NCI-H128 (cell line): ENCODE measurements around the gene RNF126.

Experiments
- DNase-seq: peaks from one replicate; lab custom pipeline; 2025; ENCODE audit not compliant: unreplicated experiment; lab: John Stamatoyannopoulos, UW

The RNF126 gene

DNA sequence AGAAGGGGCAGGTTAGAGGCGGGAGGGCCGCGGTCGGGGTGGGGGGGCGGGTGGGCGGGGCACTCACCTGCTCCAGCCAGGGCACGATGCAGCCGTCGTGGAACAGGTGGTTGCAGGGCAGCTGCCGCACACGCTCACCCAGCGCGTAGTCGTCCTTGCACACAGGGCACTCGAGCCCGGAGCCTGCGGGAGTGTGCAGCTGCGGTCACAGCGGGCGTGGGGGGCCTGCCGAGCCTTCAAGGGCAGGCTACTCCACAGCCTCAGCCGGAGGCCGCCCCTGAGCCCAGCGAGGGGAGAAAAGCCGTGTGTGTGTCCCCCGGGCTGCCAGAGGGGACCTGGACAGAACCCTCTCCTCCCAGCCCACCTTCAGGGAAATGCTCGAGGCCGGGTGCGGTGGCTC lies 14.7 kb downstream of the RNF126 start:
- no peak for DNase-seq

GRCh38 chr19:647566-648284 lies 15.3 kb downstream of the RNF126 start:
- no peak for DNase-seq

- no peak for DNase-seq
Measured at GRCh38 chr19:646779-647565, 16.0 kb downstream of the RNF126 start.

GRCh38 chr19:645912-646778 lies 16.9 kb downstream of the RNF126 start:
- DNase-seq, result no peak

- no peak for DNase-seq
Measured at GRCh38 chr19:644789-645188, 18.2 kb downstream of the RNF126 start.

- no peak for DNase-seq
Measured at GRCh38 chr19:644363-644762, 18.7 kb downstream of the RNF126 start.

DNA sequence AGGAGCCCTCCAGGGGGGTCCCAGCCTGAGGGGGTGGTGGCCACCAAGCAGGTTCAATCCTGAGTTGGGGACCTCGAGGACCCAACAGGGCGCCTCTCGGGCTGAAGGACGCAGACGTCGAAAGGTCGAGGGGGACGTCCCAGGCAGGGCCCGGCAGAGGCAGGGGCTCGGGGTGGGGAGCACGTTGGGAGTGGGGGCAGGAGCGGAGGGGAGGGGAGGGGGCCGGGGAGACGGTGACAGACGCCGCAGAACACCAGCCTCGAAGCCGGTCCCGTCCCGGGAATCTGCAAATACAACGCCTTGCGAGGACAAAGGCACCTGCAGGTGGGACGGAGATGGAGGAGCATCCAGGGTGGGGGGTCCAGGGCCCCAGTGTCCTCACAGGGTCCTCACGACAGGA lies 19.3 kb downstream of the RNF126 start:
- no peak for DNase-seq

DNA sequence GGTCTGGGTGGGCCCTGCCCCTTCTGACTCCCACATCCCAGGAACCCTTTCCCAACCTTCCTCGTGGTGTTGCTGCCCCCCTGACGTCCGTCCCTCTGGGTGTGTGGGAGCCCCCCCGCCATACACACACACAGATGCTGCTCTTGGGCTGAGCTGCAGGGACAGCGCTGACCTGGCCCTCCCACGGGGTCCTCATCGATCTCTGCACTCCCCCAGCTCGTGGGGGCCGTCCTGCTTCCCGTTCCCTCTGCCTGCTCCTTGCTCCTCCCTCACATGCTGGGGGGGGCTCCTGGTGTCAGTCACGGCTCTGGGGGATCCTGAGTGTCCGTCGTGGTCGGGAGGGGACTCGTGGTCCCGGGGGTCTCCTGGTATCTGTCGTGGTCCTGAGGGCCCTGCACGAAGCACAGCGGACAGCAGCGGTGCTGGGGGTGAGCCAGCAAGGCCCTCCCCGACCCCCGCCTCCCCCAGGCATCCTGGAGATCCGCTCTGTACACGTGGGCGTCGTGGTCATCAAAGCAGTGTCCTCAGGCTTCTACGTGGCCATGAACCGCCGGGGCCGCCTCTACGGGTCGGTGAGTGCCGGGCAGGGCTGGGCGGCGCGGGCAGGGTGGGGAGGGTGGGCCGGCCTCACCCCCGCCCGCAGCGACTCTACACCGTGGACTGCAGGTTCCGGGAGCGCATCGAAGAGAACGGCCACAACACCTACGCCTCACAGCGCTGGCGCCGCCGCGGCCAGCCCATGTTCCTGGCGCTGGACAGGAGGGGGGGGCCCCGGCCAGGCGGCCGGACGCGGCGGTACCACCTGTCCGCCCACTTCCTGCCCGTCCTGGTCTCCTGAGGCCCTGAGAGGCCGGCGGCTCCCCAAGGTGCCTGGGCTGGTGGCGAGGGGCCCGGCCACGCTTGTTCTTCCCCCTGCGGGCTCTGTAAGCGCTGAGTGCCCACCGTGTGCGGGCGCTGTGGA lies 20.0 kb downstream of the RNF126 start:
- DNase-seq, result no peak

GRCh38 chr19:641702-642101 lies 21.3 kb downstream of the RNF126 start:
- DNase-seq, result no peak

GRCh38 chr19:640606-641189 lies 22.3 kb downstream of the RNF126 start:
- no peak for DNase-seq

- DNase-seq, result no peak
Measured at GRCh38 chr19:640161-640558, 22.9 kb downstream of the RNF126 start.

DNA sequence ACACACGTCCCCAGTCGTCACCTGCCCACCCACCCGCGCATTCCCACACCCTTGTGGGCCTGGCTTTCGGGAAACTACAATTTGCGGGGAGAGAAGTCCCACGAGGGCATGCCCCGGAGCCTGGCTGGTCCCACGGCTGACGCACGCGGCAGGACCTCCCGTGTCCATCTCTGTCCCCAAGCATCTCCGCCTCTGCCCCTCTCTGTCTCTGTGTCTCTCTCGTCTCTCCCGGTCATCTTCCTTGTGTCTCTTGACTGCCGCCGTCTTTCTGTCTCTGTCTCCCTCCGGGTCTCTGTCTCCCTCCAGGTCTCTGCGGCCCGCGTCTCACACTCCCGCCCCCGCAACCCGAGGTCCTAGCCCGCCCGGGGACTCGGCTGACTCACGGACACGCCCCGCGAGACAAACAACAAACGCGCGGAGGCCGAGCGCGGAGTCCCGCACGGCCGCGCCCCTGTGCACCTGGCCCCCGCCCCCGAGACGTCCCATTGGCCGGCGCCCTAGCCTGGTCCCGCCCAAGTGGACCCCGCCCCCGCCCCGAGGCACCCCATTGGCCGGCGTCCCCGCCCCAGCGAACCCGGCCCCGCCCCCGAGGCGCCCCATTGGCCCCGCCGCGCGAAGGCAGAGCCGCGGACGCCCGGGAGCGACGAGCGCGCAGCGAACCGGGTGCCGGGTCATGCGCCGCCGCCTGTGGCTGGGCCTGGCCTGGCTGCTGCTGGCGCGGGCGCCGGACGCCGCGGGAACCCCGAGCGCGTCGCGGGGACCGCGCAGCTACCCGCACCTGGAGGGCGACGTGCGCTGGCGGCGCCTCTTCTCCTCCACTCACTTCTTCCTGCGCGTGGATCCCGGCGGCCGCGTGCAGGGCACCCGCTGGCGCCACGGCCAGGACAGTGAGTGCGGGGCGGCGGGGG lies 23.5 kb downstream of the RNF126 start, which contains the start of gene FGF22:
Gene FGF22 (plus strand): TSS at position 627 of the 908 bp plus-strand sequence. CDS start 47 bp downstream, at position 674.
- DNase-seq, result peak; percentile 47

DNA sequence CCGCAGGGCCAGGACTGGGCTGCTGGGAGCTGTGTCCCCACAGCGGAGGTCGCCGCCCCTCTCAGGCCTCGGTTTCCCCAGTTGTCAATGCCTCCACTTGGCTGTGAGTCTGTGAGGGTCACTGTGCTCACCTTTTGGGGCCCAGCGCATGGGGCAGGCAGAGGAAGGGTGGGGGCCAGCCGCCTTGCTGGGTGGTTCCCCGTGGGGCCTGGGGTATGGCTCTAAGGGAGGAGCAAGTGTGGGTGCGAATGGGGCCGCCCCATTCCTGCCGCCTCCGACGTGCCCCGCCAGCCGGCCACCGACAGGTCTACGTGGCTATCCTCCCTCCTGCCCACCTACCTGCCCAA lies 24.1 kb downstream of the RNF126 start:
- no peak for DNase-seq

- DNase-seq, result no peak
Measured at GRCh38 chr19:634975-635652, 27.9 kb downstream of the RNF126 start.

DNA sequence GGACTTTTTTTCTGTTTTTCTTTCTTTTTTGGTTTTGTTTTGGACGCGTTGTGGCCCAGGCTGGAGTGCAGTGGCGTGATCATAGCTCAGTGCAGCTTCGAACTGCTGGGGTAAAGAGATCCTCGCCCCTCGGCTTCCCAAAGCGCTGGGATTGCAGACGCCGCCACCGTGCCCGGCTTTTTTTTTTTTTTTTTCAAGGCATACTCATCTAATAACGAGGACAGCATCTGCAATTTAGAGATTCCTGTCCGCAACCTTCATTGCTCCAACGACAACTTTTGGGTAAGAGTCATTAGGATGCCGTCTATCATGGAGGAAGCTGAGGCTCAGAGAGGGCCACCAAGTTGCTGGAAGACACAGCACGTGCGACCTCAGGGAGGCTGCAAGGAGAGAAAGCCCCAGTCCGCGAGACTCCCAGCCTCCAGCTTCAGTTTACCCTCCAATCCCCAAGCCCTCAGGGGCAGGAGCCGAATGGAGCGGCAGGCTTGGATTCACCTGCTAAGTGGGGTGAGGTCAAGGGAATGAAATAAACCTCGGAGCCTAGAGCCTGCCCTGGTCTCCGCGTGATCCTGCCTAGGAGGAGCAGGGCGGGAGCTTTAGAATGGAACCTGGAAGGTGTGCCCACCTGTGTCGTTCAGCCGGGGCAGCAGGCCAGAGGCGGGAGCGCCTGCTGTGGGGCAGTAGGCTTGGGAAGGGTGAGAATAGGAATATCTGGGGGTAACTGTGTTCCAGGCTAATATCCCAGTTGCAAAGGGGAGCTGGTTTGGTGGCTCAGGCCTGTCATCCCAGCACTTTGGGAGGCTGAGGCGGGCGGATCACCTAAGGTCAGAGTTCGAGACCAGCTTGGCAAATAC lies 29.0 kb downstream of the RNF126 start:
- DNase-seq, result no peak

DNA sequence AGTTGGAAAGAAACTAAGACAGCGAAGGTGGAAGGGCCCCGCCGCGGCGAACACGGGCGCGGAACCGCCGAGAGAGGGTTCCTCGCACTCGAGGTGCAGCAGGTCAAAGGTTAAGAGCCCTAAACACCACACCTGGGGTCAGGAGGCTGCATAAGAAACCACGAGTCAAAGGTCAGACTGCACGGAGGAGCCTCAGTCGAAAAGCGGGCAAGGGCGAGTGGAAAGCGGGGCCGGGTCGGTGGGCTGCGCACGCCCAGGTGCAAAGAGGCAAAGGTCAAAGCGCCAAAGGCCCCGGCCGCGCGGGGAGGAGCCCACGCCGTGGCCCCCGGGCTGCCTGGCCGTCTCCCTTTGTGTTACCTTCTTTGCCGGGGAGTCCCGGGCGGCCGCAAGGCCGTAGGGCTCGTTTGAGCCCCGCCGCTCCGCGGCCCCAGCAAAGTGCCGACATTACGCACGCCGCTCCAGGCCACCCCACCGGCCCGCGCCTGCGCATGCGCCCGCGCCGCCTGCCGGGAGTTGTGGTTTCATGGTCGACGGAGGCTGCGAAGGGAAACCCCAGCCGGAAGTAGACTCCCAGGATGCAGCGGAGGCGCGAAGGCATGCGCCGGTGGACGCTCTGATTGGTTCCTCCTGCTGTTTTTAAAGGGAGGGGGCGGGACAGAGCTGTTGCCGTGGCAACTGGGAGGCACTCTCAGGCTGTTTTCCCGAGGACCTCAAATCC lies 29.8 kb downstream of the RNF126 start, which contains the start of gene POLRMT:
Gene POLRMT (minus strand): TSS at position 470 of the 718 bp plus-strand sequence. CDS start 25 bp downstream, at position 445.
- peak; percentile 98 for DNase-seq

DNA sequence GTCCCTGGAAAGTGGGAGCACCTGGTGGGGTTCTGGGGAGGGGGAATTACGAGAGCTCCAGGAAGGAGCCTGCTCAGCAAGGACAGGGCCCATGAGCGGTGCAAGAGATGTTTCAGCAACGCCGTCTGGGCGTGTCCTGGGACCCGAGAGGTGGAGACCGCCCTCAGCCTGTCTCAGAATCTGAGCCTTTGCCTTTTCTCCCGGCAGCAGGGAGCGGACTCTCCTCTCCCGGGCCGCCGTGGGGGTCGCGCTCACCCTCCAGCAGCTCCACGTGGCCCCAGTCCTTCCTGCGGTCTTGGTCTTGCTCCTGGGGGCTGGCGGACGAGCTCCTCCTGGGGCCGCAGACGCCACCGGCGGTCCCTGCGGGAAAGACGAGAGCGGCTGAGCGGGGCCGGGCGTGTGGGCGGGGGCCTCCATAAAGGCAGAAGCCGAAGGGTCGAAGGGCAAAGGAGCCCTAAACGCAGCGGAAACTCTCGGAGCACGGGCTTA lies 30.4 kb downstream of the RNF126 start:
- no peak for DNase-seq
